A549 (cell line): ENCODE measurements around the gene TENM3. TPM values are rescaled to one million over a fixed set of nuclear protein-coding genes. Genes with fewer than 3 reads are reported as not detected.

Experiments used
- ATAC-seq, 2 experiments: fragments of 200-7000 bp in 1 of 2; fragments of >200 bp in 1 of 2; cut with Nextera tagmentation in 1 of 2; cut with Tn5 transposase in 1 of 2; 3 replicates each; pipeline versions ENCODE4 v1.8.0 to v1.9.1; 2018 to 2020; ENCODE audit warnings: mild to moderate bottlenecking in 1 of 2, moderate library complexity in 1 of 2
- CTCF ChIA-PET: fragments of 300-600 bp; sonication (Branson Sonifier 250); formaldehyde crosslinking; extraction: SDS; loops from one replicate; lab custom pipeline; 2021; ENCODE audit warnings: antibody characterized with exemption, inconsistent platforms; lab: Yijun Ruan, JAX
- POLR2A ChIA-PET: fragments of 350-600 bp; formaldehyde crosslinking; extraction: SDS; loops from one replicate; lab custom pipeline; 2021; ENCODE audit warnings: antibody characterized with exemption, inconsistent platforms; lab: Yijun Ruan, JAX
- DNase-seq, 2 experiments: peaks; one replicate each; pipeline versions ENCODE4 v3.0.0 to v3.0.0-alpha.2; 2011 to 2016; ENCODE audit warnings: low read depth in 1 of 2, low spot score in 1 of 2
- FAIRE-seq: peaks from 2 replicates; lab custom pipeline; 2011; peaks lifted over from hg19 to GRCh38; lab: Jason Lieb, UNC
- H3K27ac ChIP-seq, 2 experiments: fragments of >200 bp; sonication (Bioruptor Twin); formaldehyde crosslinking; 3 replicates each; pipeline ENCODE4 v1.5.1; 2016 to 2017
- H3K4me1 ChIP-seq: fragments of >200 bp; sonication (Bioruptor Twin); formaldehyde crosslinking; 3 replicates; pipeline ENCODE4 v1.6.1; 2016
- H3K4me2 ChIP-seq: fragments of >200 bp; sonication (Bioruptor Twin); formaldehyde crosslinking; 3 replicates; pipeline ENCODE4 v1.6.1; 2016
- H3K4me3 ChIP-seq: fragments of >200 bp; sonication (Bioruptor Twin); formaldehyde crosslinking; 3 replicates; pipeline ENCODE4 v1.5.1; 2016
- H3K9me3 ChIP-seq: fragments of >200 bp; sonication (Bioruptor Twin); formaldehyde crosslinking; 3 replicates; pipeline ENCODE4 v1.6.1; 2016
- BHLHE40 ChIP-seq: IDR thresholded peaks from 2 replicates; pipeline ENCODE4 v1.6.1; 2012; ENCODE audit warnings: low read depth, low read length, inconsistent platforms
- CEBPB ChIP-seq, 2 experiments: fragments of >200 bp in 1 of 2; sonication (Bioruptor Twin) in 1 of 2; formaldehyde crosslinking in 1 of 2; IDR thresholded peaks; 2 replicates each; pipeline ENCODE4 v1.6.1; 2012 to 2016
- CHD2 ChIP-seq: fragments of 150-350 bp; IDR thresholded peaks from 2 replicates; pipeline ENCODE4 v1.6.1; 2014; ENCODE audit warnings: low read length; ENCODE audit not compliant: partially characterized antibody
- ESRRA ChIP-seq: fragments of 150-350 bp; IDR thresholded peaks from 2 replicates; pipeline ENCODE4 v1.6.1; 2014; ENCODE audit warnings: mild to moderate bottlenecking, low read length, borderline replicate concordance
- FOSL2 ChIP-seq, 2 experiments: fragments of 450-650 bp in 1 of 2; fragments of >200 bp in 1 of 2; sonication (Bioruptor Twin) in 1 of 2; formaldehyde crosslinking; IDR thresholded peaks; 2 replicates each; pipeline versions ENCODE4 v1.5.0 to v1.6.1; 2016 to 2020; ENCODE audit warnings: mild to moderate bottlenecking in 1 of 2, moderate library complexity in 1 of 2
- HDAC2 ChIP-seq: fragments of 200-600 bp; sonication (generic); IDR thresholded peaks from 2 replicates; pipeline ENCODE4 v1.6.1; 2016
- HOXA7 ChIP-seq: fragments of 250-450 bp; sonication (Bioruptor Pico); IDR thresholded peaks from 2 replicates; pipeline ENCODE4 v1.5.0; 2020; ENCODE audit warnings: mild to moderate bottlenecking, moderate library complexity
- JUNB ChIP-seq: fragments of >200 bp; sonication (Bioruptor Twin); formaldehyde crosslinking; IDR thresholded peaks from 2 replicates; pipeline ENCODE4 v1.6.1; 2016
- MAFK ChIP-seq: fragments of 450-650 bp; IDR thresholded peaks from 2 replicates; pipeline ENCODE4 v1.6.1; 2014; ENCODE audit not compliant: partially characterized antibody
- MAZ ChIP-seq: fragments of 150-350 bp; IDR thresholded peaks from 2 replicates; pipeline ENCODE4 v1.6.1; 2014; ENCODE audit warnings: antibody characterized with exemption, low read depth, low read length, borderline replicate concordance
- MYC ChIP-seq: IDR thresholded peaks from 2 replicates; pipeline ENCODE4 v1.6.1; 2012; ENCODE audit warnings: mild to moderate bottlenecking, inconsistent platforms, low read length, improper control_type of control experiment, borderline replicate concordance
- PHF8 ChIP-seq: fragments of 200-600 bp; sonication (generic); IDR thresholded peaks from 2 replicates; pipeline ENCODE4 v1.6.1; 2016; ENCODE audit warnings: low read depth, mild to moderate bottlenecking, antibody characterized with exemption, moderate library complexity, borderline replicate concordance
- POLR2A ChIP-seq: IDR thresholded peaks from 2 replicates; pipeline ENCODE4 v1.6.1; 2012; ENCODE audit warnings: mild to moderate bottlenecking, low read length
- RARB ChIP-seq: fragments of 250-450 bp; sonication (Bioruptor Pico); IDR thresholded peaks from 2 replicates; pipeline ENCODE4 v1.8.0; 2021; ENCODE audit warnings: mild to moderate bottlenecking, moderate library complexity
- ZSCAN20 ChIP-seq: fragments of 250-450 bp; sonication (Bioruptor Pico); IDR thresholded peaks from 2 replicates; pipeline ENCODE4 v1.8.0; 2022; ENCODE audit warnings: mild to moderate bottlenecking, moderate library complexity
- WGBS: methylation state at CpG from one replicate; pipeline ENCODE4 v1.1.6; 2017; ENCODE audit errors: missing lambda C conversion rate; 5-methylcytosine and 5-hydroxymethylcytosine counted together
- polyA plus RNA-seq, 4 experiments: library from polyadenylated mRNA; depleted of rRNA in 3 of 4; stranded (reverse); fragments of >200 nt; fragmentation: RNase III in 1 of 4; extraction: RNeasy Plus Mini Kit Qiagen cat#74134 plus additional on column Dnase treatment in 1 of 4; gene quantifications; 2 replicates in 3 of 4; 3 replicates in 1 of 4; pipeline ENCODE4 v1.2.3, GENCODE V29; 2011 to 2017
- TF ChIP-seq, protein P1 (sequence below): fragments of >200 bp; sonication (Bioruptor Twin); formaldehyde crosslinking; IDR thresholded peaks from 2 replicates; pipeline ENCODE4 v1.6.1; 2016
- TF ChIP-seq, protein P2 (sequence below): IDR thresholded peaks from 2 replicates; pipeline ENCODE4 v1.6.1; 2012
- TF ChIP-seq, protein P3 (sequence below): fragments of 200-600 bp; sonication (generic); IDR thresholded peaks from 2 replicates; pipeline ENCODE4 v1.6.1; 2016; ENCODE audit warnings: antibody characterized with exemption, mild to moderate bottlenecking, moderate library complexity

The TENM3 gene
- polyA plus RNA-seq, 2 of the 4 experiments (the other 2 are of a cell fraction) = 2.4 to 7.3 TPM

DNA sequence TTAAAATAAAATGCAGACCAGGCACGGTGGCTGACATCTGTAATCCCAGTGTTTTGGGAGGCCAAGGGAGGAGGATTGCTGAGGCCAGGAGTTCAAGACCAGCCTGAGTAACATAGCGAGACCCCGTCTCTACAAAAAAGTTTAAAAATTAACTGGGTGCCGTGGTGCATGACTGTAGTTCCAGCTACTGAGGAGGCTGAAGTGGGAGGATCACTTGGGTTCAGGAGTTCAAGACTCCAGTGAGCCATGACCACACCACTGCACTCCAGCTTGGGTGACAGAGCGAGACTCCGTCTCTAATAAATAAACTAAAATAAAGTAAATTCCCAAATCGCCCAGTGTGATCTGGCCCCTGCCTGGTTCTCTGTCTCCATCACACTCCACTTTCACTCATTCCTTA is 43.7 kb downstream of the TENM3 start:
- FAIRE-seq = no peak
- CTCF ChIA-PET = no interaction called here
- no peak for ATAC-seq

DNA sequence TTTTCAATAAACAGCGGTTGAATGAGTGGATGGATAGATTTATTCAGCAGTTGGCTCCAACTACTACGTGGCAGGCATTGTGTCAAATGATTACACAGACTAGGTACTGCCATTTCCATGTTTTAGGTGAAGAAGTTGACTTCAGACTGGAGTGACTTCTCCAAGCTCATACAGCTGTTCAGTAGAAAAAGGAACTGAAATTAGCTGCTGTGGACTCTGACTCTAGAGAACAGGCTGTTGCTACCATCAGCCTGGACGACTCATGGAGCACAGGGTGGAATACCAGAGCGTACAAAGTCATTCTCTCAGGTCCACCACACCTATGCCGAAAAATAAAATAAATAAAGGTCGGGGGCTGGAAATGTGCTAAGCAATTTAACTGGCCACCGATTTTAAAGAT is 45.3 kb downstream of the TENM3 start:
- Histone ChIP-seq H3K4me2 (no peak overlapping the region), H3K9me3 (no peaks in the 10 kb centered on the region), H3K4me3 (no peak overlapping the region), H3K27ac (no peak overlapping the region), H3K4me1 (no peaks in the 10 kb centered on the region)
- POLR2A ChIA-PET = no interaction called here
- ATAC-seq (no peak), DNase-seq (no peak), FAIRE-seq (no peak)
- CTCF ChIA-PET = no interaction called here
- WGBS = 40% methylated on average over 7 of the region's 7 CpGs
- TF ChIP-seq MAZ (no peak), BHLHE40 (no peak), CEBPB (IDR thresholded peaks at IDR 0.05) (no peak), MYC (no peak), ZSCAN20 (CRISPR knock-in tag) (no peak), POLR2A (no peak), FOSL2 (IDR thresholded peaks at IDR 0.05) (no peak), FOSL2 (CRISPR knock-in tag; IDR thresholded peaks at IDR 0.05) (no peak), RARB (CRISPR knock-in tag) (no peak)
- TF ChIP-seq, protein P1, sequence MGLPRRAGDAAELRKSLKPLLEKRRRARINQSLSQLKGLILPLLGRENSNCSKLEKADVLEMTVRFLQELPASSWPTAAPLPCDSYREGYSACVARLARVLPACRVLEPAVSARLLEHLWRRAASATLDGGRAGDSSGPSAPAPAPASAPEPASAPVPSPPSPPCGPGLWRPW = no peak
- TF ChIP-seq, protein P2, sequence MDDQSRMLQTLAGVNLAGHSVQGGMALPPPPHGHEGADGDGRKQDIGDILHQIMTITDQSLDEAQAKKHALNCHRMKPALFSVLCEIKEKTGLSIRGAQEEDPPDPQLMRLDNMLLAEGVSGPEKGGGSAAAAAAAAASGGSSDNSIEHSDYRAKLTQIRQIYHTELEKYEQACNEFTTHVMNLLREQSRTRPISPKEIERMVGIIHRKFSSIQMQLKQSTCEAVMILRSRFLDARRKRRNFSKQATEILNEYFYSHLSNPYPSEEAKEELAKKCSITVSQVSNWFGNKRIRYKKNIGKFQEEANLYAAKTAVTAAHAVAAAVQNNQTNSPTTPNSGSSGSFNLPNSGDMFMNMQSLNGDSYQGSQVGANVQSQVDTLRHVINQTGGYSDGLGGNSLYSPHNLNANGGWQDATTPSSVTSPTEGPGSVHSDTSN = no peak

More for the DNA sequence above, 43.7 kb downstream of the TENM3 start:
- Histone ChIP-seq H3K4me3 (no peak overlapping the region), H3K4me1 (no peaks in the 10 kb centered on the region), H3K27ac (no peak overlapping the region), H3K4me2 (no peak overlapping the region), H3K9me3 (no peaks in the 10 kb centered on the region)
- no peak for DNase-seq
- POLR2A ChIA-PET = no interaction called here
- WGBS = 75% methylated on average over 7 of the region's 7 CpGs
- TF ChIP-seq HOXA7 (CRISPR knock-in tag) (no peak), PHF8 (no peak), JUNB (no peak)

DNA sequence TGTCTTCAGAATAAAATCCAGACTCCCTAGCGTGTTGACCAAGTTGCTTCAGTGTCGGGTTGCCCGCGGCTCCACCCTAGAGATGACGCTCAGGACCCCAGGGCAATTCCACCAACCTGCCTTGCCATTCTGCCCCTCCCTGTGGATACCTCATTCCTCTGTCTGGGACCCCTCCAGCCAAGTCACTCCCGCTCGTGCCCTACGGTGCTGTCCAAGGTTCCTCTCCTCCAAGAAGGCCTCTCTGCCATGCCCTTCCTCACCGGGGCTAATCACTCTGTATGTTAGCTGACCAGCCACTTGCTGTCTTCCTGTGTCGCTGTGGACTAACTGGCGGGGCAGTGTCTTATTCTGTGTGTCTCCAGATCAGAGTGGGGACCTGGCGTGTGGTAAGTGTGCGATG is 46.6 kb downstream of the TENM3 start:
- no peak for ATAC-seq
- Histone ChIP-seq H3K4me1 (no peaks in the 10 kb centered on the region), H3K9me3 (no peaks in the 10 kb centered on the region), H3K4me2 (no peak overlapping the region), H3K27ac (no peak overlapping the region), H3K4me3 (no peak overlapping the region)
- TF ChIP-seq ZSCAN20 (CRISPR knock-in tag) (no peak), MAFK (no peak), ESRRA (no peak), HDAC2 (no peak), CHD2 (no peak)
- TF ChIP-seq, protein P3, sequence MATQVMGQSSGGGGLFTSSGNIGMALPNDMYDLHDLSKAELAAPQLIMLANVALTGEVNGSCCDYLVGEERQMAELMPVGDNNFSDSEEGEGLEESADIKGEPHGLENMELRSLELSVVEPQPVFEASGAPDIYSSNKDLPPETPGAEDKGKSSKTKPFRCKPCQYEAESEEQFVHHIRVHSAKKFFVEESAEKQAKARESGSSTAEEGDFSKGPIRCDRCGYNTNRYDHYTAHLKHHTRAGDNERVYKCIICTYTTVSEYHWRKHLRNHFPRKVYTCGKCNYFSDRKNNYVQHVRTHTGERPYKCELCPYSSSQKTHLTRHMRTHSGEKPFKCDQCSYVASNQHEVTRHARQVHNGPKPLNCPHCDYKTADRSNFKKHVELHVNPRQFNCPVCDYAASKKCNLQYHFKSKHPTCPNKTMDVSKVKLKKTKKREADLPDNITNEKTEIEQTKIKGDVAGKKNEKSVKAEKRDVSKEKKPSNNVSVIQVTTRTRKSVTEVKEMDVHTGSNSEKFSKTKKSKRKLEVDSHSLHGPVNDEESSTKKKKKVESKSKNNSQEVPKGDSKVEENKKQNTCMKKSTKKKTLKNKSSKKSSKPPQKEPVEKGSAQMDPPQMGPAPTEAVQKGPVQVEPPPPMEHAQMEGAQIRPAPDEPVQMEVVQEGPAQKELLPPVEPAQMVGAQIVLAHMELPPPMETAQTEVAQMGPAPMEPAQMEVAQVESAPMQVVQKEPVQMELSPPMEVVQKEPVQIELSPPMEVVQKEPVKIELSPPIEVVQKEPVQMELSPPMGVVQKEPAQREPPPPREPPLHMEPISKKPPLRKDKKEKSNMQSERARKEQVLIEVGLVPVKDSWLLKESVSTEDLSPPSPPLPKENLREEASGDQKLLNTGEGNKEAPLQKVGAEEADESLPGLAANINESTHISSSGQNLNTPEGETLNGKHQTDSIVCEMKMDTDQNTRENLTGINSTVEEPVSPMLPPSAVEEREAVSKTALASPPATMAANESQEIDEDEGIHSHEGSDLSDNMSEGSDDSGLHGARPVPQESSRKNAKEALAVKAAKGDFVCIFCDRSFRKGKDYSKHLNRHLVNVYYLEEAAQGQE = no peak
- TF ChIP-seq, protein P2 = no peak
- WGBS = 65% methylated on average over 10 of the region's 13 CpGs
- no peak for DNase-seq
- ChIA-PET POLR2A (no interaction called here), CTCF (no interaction called here)
- FAIRE-seq = no peak
